ENCODE data around the gene GATAD2A. TPM values are rescaled to one million over a fixed set of nuclear protein-coding genes. Genes with fewer than 3 reads are reported as not detected.

GATAD2A gene
- total and polyA plus RNA-seq, 10 of the 15 experiments (the other 5 are each of a cell fraction or from before 2014, with no cell fraction given): 2.6 to 173 (median 32.0) TPM

DNA sequence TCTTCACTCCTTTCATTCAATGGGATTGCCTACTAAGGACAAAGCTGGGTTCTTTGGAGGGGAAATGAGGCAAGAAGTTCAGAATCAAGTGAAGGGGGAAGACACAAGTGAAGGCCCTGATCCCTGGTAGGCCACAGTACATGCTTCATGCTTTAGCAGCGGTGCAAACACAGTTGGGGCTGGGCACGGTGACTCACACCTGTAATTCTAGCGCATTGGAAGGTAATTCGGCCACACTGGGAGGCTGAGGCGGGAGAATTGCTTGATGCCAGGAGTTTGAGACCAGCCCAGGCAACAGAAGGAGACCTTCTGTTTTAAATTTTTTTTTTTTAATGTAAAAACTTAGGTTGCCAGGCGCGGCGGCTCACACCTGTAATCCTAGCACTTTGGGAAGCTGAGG is 23.4 kb upstream of the GATAD2A start:
- Histone ChIP-seq H3K4me2 (ENCODE audit: control insufficient read depth, insufficient read depth) (no peak overlapping the region), H4K20me1 (ENCODE audit: control insufficient read depth, insufficient read depth) (no peaks in the 10 kb centered on the region), H3K79me2 (ENCODE audit: control insufficient read depth, insufficient read depth, low read length) (peaks cover 11% of the 10 kb centered on the region), H3K27me3 (replicated peaks in 1 of 2; ENCODE audit: control insufficient read depth in 2 of 2, insufficient read depth in 2 of 2, low read length in 1 of 2) (no peaks in the 10 kb centered on the region), H3K4me1 (ENCODE audit: control insufficient read depth, insufficient read depth, low read length) (peaks cover 10% of the 10 kb centered on the region), H2AFZ (ENCODE audit: control insufficient read depth, low read depth, low read length) (no peak overlapping the region), H3K9me3 (replicated peaks; ENCODE audit: control insufficient read depth, insufficient read depth, low read length) (no peaks in the 10 kb centered on the region), H3K4me3 (no peak overlapping the region), H3K9ac (ENCODE audit: control insufficient read depth, insufficient read depth, low read length) (no peak overlapping the region), H3K36me3 (ENCODE audit: control insufficient read depth in 2 of 2, insufficient read depth in 2 of 2, low read length in 1 of 2) (no peaks in the 10 kb centered on the region), H3K27ac (ENCODE audit: control insufficient read depth, insufficient read depth) (no peak overlapping the region)
- ATAC-seq (no peak), FAIRE-seq (no peak), DNase-seq (ENCODE audit: low read depth, low spot score) (no peak)
- RAD21 ChIA-PET (ENCODE audit: unreplicated experiment): no interaction called here
- CTCF ChIA-PET: interaction anchor here (1.3 to 1.6 kb wide), 3 partner anchors 17 to 108 kb away, joined by 3 to 5 read pairs (median 3); no protein-coding TSS in a partner anchor
- in situ Hi-C loops (cut with MboI): no loop called here
- WGBS (ENCODE audit: insufficient coverage, insufficient replicate concordance, low lambda C conversion rate, missing lambda C conversion rate): 92% methylated on average over 8 of the region's 8 CpGs
- no peak for TF ChIP-seq USF1 (IDR thresholded peaks at IDR 0.05; ENCODE audit: borderline replicate concordance, extremely low read length, insufficient read depth, low read depth, low read length)
- TF ChIP-seq MXI1 (IDR thresholded peaks at IDR 0.05; ENCODE audit: low read depth, low read length): no peak
- TF ChIP-seq RFX5 (IDR thresholded peaks at IDR 0.05; ENCODE audit: low read depth, low read length): no peak
- no peak for TF ChIP-seq YY1 (IDR thresholded peaks at IDR 0.05; ENCODE audit: low read depth, low read length)
- TF ChIP-seq BMI1 (IDR thresholded peaks at IDR 0.05; ENCODE audit: borderline replicate concordance): no peak
- TF ChIP-seq PML (IDR thresholded peaks at IDR 0.05; ENCODE audit: low read length): no peak
- no peak for TF ChIP-seq ATF2 (IDR thresholded peaks at IDR 0.05; ENCODE audit: low read length)
- TF ChIP-seq TARDBP (IDR thresholded peaks at IDR 0.05; ENCODE audit: borderline replicate concordance): no peak
- TF ChIP-seq TBL1XR1 (IDR thresholded peaks at IDR 0.05; ENCODE audit: low read depth, low read length): no peak
- TF ChIP-seq RELA (IDR thresholded peaks at IDR 0.05; ENCODE audit: borderline replicate concordance, partially characterized antibody): no peak
- POLR2A ChIA-PET: no interaction called here
- intact Hi-C loops (cut with micrococcal nuclease; ENCODE audit: unreplicated experiment): no loop called here
- SMC1A ChIA-PET (ENCODE audit: uncharacterized antibody, unreplicated experiment): interaction anchor here (1.2 kb wide), 1 partner anchor 15 kb away, joined by 4 read pairs; no protein-coding TSS in a partner anchor
- BruUV-seq (replicated peaks): no TSS peak

Measured in GM12878 (cell line).